GM20431 (cell line): ENCODE measurements around the gene MSL3.

ENCODE experiments used
- in situ Hi-C: fragments of 300-500 bp; cut with MseI, MboI; formaldehyde crosslinking; loops from one replicate; pipeline ENCODE4 v1.15.0; 2020; ENCODE audit warnings: low sequenced_read_pairs; ENCODE audit not compliant: unreplicated experiment

The MSL3 gene

DNA sequence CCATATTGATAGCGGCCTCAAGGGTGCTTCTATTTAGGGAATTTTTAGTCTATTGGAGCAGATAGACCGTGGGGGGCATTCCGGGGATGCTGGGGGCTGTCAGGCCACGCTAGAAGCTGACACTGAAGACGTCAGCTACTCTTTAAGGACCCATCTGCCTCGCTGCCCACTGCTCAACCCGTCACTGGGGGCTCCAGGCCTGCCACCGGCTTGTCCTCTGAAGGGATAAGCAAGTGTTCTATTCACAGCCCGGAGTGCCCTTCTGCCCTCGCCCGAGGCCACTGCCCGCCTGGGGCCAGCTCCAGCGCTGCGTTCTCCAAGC is 679 bp upstream of the MSL3 start:
- in situ Hi-C loops: loop anchor here (25.0 kb wide), 2 partner anchors 220 to 620 kb away; no protein-coding TSS in a partner anchor

DNA sequence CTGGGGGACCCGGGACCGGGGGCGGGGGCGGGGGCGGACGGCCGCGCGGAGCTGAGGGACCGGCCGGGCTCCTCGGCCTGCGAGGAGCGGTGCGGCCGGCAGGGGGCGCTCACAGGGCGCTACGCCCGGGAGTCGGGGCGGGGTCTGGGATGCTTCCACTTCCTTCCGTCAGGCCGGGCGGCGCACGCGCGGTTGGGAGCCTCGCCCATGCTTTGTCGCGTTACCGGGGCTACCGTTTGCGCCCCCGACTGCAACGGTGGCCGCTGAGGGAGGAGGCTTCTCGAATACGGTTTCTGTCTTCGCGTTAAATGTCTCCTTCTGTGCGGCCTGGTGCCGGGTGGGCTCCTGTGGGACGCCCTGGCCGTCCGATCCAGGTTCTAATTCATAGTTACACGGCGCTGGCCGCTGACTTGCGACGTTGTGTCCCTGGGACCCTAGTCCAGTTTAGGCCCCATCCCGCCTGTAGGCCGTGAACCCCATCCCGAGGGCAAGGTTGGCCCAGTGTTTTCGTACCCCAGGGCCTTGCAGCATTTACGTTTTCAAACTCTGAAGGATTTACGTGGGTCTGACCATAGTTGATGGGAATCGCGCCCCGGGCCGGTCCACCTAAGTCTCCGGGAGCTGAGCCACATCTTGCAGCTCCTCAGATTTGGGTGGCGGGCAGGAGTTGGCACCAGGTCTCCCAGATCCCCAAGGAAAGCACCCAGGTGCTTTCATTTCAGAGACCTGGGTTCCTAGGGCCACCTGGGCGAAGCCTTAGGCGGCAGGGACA is 549 bp downstream of the MSL3 start:
- in situ Hi-C loops: loop anchor here (25.0 kb wide), 2 partner anchors 221 to 621 kb away; no protein-coding TSS in a partner anchor

DNA sequence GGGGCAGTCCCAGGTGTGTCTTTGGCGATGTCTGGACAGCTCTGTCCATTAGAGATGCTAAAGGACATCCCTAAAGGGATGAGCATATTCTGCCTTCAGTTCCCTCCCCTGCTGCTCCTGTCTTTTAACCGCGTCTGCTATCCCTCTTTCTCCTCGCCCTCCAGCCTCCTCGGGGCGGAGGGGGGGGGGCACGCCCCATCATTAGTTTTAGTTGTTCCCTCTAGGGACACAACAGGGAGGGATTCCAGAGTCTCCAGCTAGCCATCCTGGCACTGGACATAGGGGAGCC is 1.1 kb downstream of the MSL3 start:
- in situ Hi-C loops: loop anchor here (25.0 kb wide), 2 partner anchors 222 to 622 kb away; no protein-coding TSS in a partner anchor

DNA sequence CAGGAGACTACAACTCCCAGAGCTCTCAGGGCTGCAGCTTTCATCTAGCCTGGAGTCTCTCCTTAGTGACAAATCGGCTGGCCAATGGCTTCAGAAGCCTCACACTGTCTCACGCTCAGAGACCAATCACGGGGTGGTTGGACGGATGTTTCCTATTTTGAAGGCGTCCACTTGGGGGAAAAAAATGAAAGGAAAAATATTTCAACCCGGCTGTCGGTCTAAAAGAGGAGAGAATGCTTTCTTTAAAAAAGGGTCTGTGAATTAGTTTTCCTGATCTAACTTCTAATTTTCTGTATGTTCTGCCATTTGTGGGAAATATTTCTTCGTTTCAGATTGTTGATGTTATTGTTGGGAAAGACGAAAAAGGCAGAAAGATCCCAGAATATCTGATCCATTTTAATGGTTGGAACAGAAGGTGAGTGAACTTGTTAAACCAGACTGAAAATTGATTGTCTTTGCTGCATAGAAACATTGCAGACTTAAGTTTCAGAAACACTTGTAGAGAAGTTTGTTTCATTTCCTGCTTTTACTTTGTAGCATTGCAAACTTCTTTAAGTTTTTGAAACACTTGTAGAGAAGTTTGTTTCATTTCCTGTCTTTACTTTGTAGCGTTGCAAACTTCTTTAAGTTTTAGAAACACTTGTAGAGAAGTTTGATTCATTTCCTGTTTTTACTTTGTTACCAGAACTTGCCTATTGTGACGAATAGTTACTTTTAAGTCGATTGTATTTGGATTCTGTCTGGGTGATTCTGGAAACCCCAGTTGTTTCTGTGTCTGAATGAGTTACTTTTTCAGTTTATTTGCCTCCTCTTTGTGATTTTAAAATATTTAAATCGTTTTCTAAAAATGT is 1.6 kb downstream of the MSL3 start:
- in situ Hi-C loops: loop anchor here (25.0 kb wide), 2 partner anchors 222 to 622 kb away; no protein-coding TSS in a partner anchor

DNA sequence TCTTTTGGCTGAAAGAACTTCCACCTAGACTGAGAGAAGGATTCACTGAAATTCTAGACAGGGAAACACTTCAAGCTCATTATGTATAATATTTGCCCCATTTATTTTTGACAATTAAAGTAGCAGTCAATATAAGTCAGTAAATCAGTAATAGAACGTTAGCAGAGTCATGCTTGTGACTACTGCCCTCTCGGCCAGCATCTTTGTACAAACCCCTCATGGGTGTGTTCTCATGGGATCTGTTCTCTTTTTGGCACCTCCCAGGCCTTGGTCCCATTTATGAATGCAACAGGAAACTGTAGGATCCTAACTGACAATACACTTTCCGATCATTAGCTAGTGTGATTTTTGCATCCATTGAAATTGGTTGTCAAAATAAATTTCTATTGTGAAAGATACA is 2.9 kb downstream of the MSL3 start:
- in situ Hi-C loops: loop anchor here (25.0 kb wide), 2 partner anchors 224 to 624 kb away; no protein-coding TSS in a partner anchor

DNA sequence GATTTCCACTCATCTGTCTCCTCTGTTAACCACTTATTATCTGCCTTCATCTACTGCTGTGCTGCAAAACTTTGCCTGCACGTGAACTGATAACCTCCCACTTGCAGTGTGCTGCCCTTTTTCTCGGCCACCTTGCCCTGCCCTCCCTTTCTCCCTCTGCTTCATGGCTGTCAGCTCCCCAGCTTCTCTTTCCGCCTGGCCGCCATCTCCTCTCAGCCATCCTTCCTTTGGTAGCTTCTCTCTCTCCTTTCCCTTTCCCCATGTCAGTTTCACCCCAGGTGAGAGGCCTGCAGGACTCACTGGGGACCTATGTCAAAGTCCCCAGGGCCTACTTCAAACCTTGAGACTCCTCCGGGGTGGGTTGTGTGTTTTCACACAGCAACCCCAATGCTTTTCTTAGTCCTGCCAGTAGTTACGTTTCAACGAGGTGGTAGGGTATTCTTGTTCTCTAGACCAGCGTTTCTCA is 6.6 kb downstream of the MSL3 start:
- in situ Hi-C loops: loop anchor here (25.0 kb wide), 2 partner anchors 227 to 627 kb away; no protein-coding TSS in a partner anchor

DNA sequence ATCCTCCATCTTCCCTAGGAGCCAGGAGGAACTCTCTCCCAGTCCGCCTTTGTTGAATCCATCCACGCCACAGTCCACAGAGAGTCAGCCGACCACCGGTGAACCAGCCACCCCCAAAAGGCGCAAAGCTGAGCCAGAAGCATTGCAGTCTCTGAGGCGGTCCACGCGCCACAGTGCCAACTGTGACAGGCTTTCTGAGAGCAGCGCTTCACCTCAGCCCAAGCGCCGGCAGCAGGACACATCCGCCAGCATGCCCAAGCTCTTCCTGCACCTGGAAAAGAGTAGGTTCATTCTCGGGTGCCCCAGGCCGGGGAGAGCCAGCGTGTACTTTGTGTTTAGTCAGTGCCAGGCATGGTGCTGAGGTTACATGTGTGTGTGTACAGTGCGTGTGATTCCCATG is 7.4 kb downstream of the MSL3 start:
- in situ Hi-C loops: loop anchor here (25.0 kb wide), 2 partner anchors 228 to 628 kb away; no protein-coding TSS in a partner anchor

DNA sequence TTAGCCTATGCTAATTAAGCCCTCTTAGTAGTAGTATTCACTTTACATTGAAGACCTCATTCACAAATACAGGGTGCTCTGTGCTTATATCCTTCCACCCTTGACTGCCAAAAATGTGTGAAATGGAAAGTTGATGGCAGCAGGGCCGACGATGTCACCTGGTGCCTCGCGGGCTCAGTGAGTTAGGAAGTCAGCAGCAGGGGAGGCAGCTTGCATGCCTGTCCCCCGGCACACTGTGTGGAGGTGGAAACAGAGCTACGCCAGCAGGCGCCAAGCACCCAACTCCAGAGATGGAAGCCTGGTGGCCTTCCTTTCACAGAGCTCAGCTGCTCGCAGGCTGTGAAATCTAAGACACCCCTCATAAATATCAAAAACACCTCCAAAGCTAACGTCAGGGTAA is 8.4 kb downstream of the MSL3 start:
- in situ Hi-C loops: loop anchor here (25.0 kb wide), 2 partner anchors 229 to 629 kb away; no protein-coding TSS in a partner anchor

DNA sequence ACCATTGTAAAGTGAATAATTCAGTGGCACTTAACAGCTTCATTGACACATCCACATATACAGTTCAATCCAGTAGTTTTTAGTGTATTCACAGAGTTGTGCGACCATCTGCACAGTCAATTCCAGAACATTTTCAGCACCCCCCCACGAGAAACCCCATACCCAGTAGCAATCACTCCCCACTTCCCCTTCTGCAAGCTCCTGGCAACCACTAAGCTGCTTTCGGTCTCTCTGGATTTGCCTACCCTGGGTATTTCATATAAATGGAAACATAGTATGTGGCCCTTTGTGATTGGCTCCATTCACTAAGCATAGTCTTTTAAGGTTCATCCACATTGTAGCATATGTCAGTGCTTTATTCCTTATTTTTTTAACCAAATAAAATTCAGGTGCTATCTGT is 10.0 kb downstream of the MSL3 start:
- in situ Hi-C loops: loop anchor here (25.0 kb wide), 2 partner anchors 231 to 631 kb away; no protein-coding TSS in a partner anchor

DNA sequence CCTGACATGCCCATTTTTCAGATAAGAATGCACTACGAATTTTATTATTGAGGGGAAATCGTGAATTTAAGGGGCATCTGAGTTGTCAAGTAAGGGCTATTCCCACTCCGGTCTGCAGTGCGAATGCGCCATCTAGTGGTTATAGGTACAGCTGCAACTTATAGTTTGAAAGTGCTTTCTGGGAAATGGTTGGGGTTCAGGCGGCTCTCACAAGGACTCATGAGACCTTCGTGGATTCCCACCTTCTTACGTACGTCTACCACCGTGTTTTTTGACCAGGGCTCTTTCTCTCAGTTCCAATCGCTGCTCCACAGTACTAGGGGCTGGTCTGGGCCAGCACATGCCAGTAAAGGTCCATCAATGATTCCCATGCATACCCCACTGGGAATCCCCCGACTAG is 12.3 kb downstream of the MSL3 start:
- in situ Hi-C loops: loop anchor here (25.0 kb wide), 2 partner anchors 233 to 633 kb away; no protein-coding TSS in a partner anchor

DNA sequence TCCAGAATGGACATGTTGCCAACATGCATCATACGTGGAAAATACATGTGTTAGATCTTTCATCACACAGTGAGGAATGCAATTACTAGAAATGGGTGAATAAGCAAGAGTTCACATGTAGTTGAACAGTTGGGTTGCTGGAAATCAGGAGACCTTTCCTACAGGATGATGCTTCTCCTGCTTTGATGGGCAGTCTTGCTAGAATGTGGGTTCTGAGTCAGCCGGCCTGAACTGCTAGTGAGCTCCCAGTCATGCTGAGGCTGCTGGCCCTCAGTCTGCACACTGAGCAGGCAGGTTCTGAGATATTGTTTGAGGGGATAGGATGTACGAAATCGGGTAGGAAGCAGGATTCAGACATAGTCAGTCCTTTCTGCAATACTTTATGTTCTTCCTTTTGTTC is 20.2 kb downstream of the MSL3 start:
- in situ Hi-C loops: no loop called here

DNA sequence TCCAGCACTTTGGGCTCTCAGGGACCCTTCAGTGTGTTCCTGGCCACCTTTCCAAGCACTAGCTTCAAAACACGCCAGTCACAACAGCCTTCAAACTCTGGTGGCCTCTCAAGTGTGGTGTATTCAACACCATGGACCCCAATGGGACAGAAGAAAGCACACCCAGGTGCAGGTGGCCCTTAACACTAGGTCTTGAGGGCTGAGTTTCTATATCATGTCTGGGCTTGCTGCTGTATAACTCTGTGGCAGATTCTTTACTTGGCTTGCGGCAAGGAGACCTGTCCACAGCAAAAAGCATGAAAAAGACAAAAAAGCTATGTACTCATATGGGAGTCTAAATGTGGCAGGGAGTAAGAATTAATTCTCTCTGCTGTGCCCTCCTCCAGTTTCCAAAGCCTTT is 23.1 kb downstream of the MSL3 start:
- in situ Hi-C loops: no loop called here

DNA sequence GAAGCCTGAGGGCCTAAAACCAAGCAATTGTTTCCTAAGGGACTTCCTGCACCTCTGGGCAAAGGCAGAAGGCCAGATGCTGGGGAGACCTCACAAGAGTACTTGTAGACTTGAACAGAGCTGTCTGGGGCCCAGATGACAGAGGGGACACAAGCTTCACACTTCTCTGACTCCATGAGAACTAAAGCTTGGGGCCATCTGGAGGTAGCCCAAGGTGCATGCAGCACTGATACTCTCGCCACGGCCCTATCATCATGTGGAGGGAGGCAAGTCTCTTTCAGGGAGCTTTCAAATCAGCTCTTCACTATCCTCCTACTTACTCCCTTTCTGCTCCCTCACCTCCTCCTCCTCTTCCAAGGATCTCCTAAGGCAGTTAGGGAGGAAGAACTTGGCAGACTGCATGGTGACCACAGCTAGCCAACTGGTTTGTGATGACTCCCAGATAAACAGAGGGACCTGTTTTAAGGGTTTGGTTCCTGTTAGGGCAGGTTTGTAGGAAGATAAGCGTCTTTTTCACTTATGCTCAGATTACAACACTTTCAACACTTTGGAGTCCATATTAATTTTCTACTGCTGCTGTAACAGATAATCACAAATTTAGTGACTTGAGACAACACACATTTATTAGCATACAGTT is 23.8 kb downstream of the MSL3 start:
- in situ Hi-C loops: no loop called here

DNA sequence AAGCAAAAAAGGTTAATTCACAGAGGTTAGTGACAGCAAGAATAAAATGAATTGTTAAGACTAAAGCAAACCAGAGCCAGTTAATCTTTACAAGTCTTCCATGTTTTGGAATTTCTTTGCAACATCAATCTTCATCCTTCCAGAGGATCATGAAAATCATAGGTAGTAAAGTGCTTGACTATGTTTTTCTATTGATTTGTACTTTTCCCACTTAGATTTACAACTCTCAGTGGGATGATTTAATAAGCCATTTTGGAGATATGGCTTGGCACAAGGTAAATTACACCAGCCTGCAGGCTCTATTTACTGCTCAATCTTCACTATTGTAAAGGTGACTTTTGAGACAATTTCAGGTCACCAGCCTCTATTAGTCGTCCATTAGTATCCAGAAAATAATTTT is 26.5 kb downstream of the MSL3 start:
- in situ Hi-C loops: no loop called here

DNA sequence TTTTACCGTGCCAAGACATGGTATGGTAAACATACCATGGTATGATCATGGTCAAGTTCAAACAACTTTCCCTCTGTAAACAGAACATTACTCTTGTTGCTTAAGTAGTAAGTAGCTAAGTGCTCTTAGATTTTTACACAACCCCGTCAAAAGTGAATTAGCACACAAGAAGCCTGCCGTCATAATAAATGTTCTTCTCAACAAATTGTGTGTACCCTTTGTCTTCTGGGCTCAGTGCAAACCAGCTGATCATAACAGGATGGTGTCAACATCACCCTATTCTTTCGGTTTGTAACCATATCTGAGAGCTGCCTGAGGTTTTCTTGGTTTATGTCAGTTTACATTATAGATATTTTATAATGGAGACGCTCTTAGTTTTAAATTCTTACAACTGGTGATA is 28.8 kb downstream of the MSL3 start:
- in situ Hi-C loops: no loop called here

DNA sequence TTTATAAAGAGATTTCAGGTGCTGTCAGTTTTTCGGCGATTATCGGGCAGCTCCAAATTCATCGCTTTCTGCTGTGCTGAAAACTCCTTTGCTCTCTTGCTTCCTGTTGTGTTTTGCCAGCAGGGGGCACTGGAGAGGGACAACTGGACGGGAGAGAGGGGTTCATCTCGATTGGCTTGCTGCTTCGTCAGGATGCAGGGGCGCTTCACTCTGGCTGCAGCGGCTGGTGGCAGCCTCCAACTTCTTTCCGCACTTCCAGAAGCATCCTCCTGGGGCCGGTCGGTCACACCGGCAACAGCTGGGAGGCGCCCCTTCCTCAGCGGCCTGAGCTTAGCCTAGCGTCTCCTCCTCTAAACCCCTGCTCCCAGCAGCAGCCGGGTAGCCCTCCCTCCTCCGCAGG is 29.5 kb downstream of the MSL3 start:
- in situ Hi-C loops: no loop called here

DNA sequence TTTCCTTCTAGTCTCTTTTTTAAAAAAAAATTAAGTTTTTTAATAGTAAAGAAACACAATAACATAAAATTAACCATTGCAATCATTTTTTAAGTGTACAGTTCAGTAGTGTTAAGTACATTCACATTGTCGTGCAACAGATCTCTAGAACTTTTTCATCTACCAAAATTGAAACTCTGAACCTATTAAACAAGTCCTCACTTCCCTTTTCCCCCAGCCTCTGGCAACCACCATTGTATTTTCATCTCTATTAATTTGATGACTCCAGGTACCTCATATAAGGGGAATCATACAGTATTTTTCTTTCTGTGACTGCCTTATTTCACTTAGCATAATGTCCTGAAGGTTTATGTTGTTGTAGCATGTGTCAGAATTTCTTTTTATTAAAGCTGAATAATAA is 31.8 kb downstream of the MSL3 start:
- in situ Hi-C loops: no loop called here

DNA sequence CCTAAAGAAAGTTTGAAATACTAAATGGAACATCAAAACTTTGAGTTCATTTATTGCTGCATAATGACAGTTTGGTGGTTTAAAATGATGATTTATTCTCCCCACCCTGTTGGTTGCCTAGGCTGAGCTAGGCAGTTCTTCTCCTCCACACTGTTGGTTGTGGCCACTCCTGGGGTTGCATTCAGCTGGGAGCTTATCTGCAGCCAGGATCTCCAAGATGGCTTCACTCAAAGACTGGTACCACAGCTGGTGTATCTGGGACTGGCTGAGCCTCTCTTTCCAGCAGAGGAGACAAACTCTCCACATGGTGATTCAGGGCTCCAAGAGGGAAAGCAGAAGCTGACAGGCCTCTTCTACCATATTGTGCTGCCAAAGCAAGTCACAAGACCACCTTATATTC is 33.1 kb downstream of the MSL3 start:
- in situ Hi-C loops: no loop called here

DNA sequence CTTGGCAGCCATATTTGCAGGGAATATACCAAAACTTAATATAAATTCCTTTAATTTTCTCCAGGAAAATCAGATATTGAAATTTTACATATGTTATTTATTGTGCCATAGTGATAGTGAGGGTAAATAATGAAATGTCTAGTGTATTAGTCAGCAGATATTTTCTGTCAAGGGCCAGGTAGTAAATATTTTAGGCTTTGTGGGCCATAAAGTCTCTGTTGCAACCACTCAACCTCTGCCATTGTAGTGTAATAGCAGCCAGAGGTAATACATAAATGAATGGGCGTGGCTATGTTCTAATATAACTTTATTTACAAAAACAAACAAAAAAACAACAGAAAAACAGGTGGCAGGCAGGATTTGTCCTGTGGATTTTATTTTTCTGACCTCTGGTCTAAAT is 33.5 kb downstream of the MSL3 start:
- in situ Hi-C loops: no loop called here
